BJ (cell line): Measurements from ENCODE around the gene PRSS8. TPM values are rescaled to one million over a fixed set of nuclear protein-coding genes. Genes with fewer than 3 reads are reported as not detected.
"Not testable (repeated sequence)": the region's sequence is repeated elsewhere in the genome, so short reads cannot be mapped to it uniquely, and the experiment has no call there.

Source experiments
- CTCF ChIA-PET: fragments of 350-600 bp; formaldehyde crosslinking; extraction: SDS; loops from one replicate; lab custom pipeline; 2021; ENCODE audit warnings: antibody characterized with exemption, inconsistent platforms; lab: Yijun Ruan, JAX
- POLR2A ChIA-PET: fragments of 300-600 bp; sonication (Branson Sonifier 250); formaldehyde crosslinking; extraction: SDS; loops from one replicate; lab custom pipeline; 2021; ENCODE audit warnings: antibody characterized with exemption; lab: Charles Lee
- DNase-seq: peaks from one replicate; pipeline ENCODE4 v3.0.0-alpha.2; 2011; ENCODE audit warnings: low read depth
- H3K27me3 ChIP-seq: 2 replicates; pipeline ENCODE4 v1.6.0; 2011; ENCODE audit warnings: low read length; ENCODE audit not compliant: control insufficient read depth, insufficient read depth
- H3K36me3 ChIP-seq: 2 replicates; pipeline ENCODE4 v1.5.1; 2011; ENCODE audit warnings: low read length; ENCODE audit not compliant: control insufficient read depth, insufficient read depth
- H3K4me3 ChIP-seq: 2 replicates; pipeline ENCODE4 v1.5.1; 2011; ENCODE audit warnings: low read depth, mild to moderate bottlenecking, control low read depth, low read length
- CTCF ChIP-seq: IDR thresholded peaks from 2 replicates; pipeline ENCODE4 v1.5.1; 2011; ENCODE audit warnings: low read depth, mild to moderate bottlenecking, control low read depth, inconsistent platforms, low read length, moderate library complexity; ENCODE audit not compliant: insufficient read depth
- polyA plus RNA-seq: library from polyadenylated mRNA; depleted of rRNA; stranded (reverse); fragments of >200 nt; gene quantifications from 2 replicates; pipeline ENCODE4 v1.2.3, GENCODE V29; 2011

PRSS8 gene
- polyA plus RNA-seq, 1 experiment, result not detected

- Histone ChIP-seq H3K4me3 (no peak overlapping the region), H3K36me3 (no peaks in the 10 kb centered on the region), H3K27me3 (no peaks in the 10 kb centered on the region)
- ChIA-PET CTCF (interaction anchor here (1.0 kb wide), 1 partner anchor 11 kb away, joined by 3 read pairs; no protein-coding TSS in a partner anchor), POLR2A (no interaction called here)
- TF ChIP-seq CTCF, result no peak
- no peak for DNase-seq
These were observed 33.3 kb upstream of the PRSS8 start for GRCh38 chr16:31168848-31169247.

GRCh38 chr16:31167315-31167714, 31.8 kb upstream of the PRSS8 start:
- Histone ChIP-seq H3K27me3 (no peaks in the 10 kb centered on the region), H3K36me3 (no peaks in the 10 kb centered on the region), H3K4me3 (no peak overlapping the region)
- no peak for DNase-seq
- no peak for TF ChIP-seq CTCF
- POLR2A ChIA-PET, result interaction anchor here (0.7 kb wide), 1 partner anchor 76 kb away, joined by 9 read pairs; no protein-coding TSS in a partner anchor
- CTCF ChIA-PET, result interaction anchor here (0.6 to 2.2 kb wide), 2 partner anchors 25 to 283 kb away, joined by 5 to 10 read pairs; no protein-coding TSS in a partner anchor

GRCh38 chr16:31157136-31157535, 21.6 kb upstream of the PRSS8 start:
- H3K4me3 ChIP-seq, result no peak overlapping the region
- ChIA-PET POLR2A (interaction anchor here (0.6 to 0.7 kb wide), 2 partner anchors 15 to 27 kb away, joined by 7 to 14 read pairs; no protein-coding TSS in a partner anchor), CTCF (interaction anchor here (0.7 to 3.6 kb wide), 6 partner anchors 9 to 173 kb away, joined by 3 to 29 read pairs (median 4); partner anchors contain the start of gene HSD3B7)
- no peak for DNase-seq
- H3K36me3 ChIP-seq, result no peaks in the 10 kb centered on the region
- H3K27me3 ChIP-seq, result peaks cover 4% of the 10 kb centered on the region; the same call in 1 of the 2 replicates
- TF ChIP-seq CTCF, result no peak

GRCh38 chr16:31150976-31151375, 15.4 kb upstream of the PRSS8 start:
- POLR2A ChIA-PET, H3K4me3 ChIP-seq, DNase-seq, H3K36me3 ChIP-seq: not testable (repeated sequence)
- H3K27me3 ChIP-seq, result peaks cover 17% of the 10 kb centered on the region
- CTCF ChIA-PET, result interaction anchor here (3.6 kb wide), 1 partner anchor 8 kb away, joined by 16 read pairs; no protein-coding TSS in a partner anchor

- no peaks in the 10 kb centered on the region for H3K36me3 ChIP-seq
- TF ChIP-seq CTCF, result no peak
- ChIA-PET POLR2A (no interaction called here), CTCF (interaction anchor here (3.6 kb wide), 1 partner anchor 8 kb away, joined by 16 read pairs; no protein-coding TSS in a partner anchor)
- H3K4me3 ChIP-seq, result no peak within 1 kb of the TSS
- peaks cover 19% of the 10 kb centered on the region for H3K27me3 ChIP-seq
- no peak for DNase-seq
These were observed 14.7 kb upstream of the PRSS8 start, which contains the start of gene PRSS36 for GRCh38 chr16:31149894-31150890. Gene PRSS36 (minus strand): TSS chr16:31150066. CDS start chr16:31150035, 31 bp downstream.
